CD14-positive monocyte (primary cell): ENCODE results near the gene SLC27A4. TPM values are rescaled to one million over a fixed set of nuclear protein-coding genes. Genes with fewer than 3 reads are reported as not detected.

Experiments
- DNase-seq, 3 donors: peaks; one replicate each; pipeline ENCODE4 v3.0.0-alpha.2; 2011 to 2022
- H2AFZ ChIP-seq: 2 replicates; pipeline ENCODE4 v1.6.0; 2012; ENCODE audit warnings: mild to moderate bottlenecking, low read depth, low read length, inconsistent platforms; ENCODE audit not compliant: insufficient read depth, poor library complexity, severe bottlenecking
- H3K27ac ChIP-seq, 2 donors: 1 replicate in 1 of 2; 2 replicates in 1 of 2; pipeline ENCODE4 v1.5.1; 2012 to 2013; ENCODE audit warnings: low read length in 2 of 2, control low read depth in 1 of 2, inconsistent platforms in 1 of 2, low read depth in 1 of 2, mild to moderate bottlenecking in 1 of 2
- H3K27me3 ChIP-seq, 2 donors: one replicate each; pipeline versions ENCODE4 v1.6.0 to v1.6.1; 2011 to 2013; ENCODE audit warnings: low read length in 2 of 2; ENCODE audit not compliant: control insufficient read depth in 2 of 2, insufficient read depth in 2 of 2
- H3K36me3 ChIP-seq, 2 donors: replicated peaks in 1 of 2; 1 replicate in 1 of 2; 2 replicates in 1 of 2; pipeline versions ENCODE4 v1.5.1 to v1.6.1; 2012 to 2013; ENCODE audit warnings: low read length in 2 of 2, control low read depth in 1 of 2, inconsistent platforms in 1 of 2, mild to moderate bottlenecking in 1 of 2; ENCODE audit not compliant: insufficient read depth in 2 of 2, control insufficient read depth in 1 of 2
- H3K4me1 ChIP-seq, 2 donors: 1 replicate in 1 of 2; 2 replicates in 1 of 2; pipeline versions ENCODE4 v1.5.1 to v1.6.1; 2012 to 2013; ENCODE audit warnings: low read length in 2 of 2, control low read depth in 1 of 2, inconsistent platforms in 1 of 2, mild to moderate bottlenecking in 1 of 2, moderate library complexity in 1 of 2; ENCODE audit not compliant: insufficient read depth in 2 of 2, control insufficient read depth in 1 of 2
- H3K4me2 ChIP-seq: replicated peaks from 2 replicates; pipeline ENCODE3; 2012; ENCODE audit warnings: low read length, moderate library complexity, mild to moderate bottlenecking; ENCODE audit not compliant: poor library complexity, severe bottlenecking; ENCODE audit errors: extremely low read depth
- H3K4me3 ChIP-seq, 3 experiments: fragments of 200-600 bp in 1 of 3; sonication (generic) in 1 of 3; replicated peaks in 1 of 3; 1 replicate in 2 of 3; 2 replicates in 1 of 3; pipeline ENCODE4 v1.5.1; 2011 to 2013; ENCODE audit warnings: low read length in 3 of 3, mild to moderate bottlenecking in 3 of 3, control low read depth in 2 of 3, low read depth in 2 of 3, inconsistent platforms in 1 of 3, moderate library complexity in 1 of 3
- H3K79me2 ChIP-seq: 2 replicates; pipeline ENCODE4 v1.6.0; 2012; ENCODE audit warnings: mild to moderate bottlenecking, control low read depth, inconsistent platforms, low read length, moderate library complexity; ENCODE audit not compliant: insufficient read depth
- H3K9ac ChIP-seq: 2 replicates; pipeline ENCODE4 v1.6.0; 2017; ENCODE audit warnings: low read length, mild to moderate bottlenecking; ENCODE audit not compliant: insufficient read depth, poor library complexity, severe bottlenecking
- H3K9me3 ChIP-seq, 2 donors: replicated peaks in 1 of 2; 1 replicate in 1 of 2; 2 replicates in 1 of 2; pipeline versions ENCODE4 v1.5.1 to v1.6.1; 2012 to 2013; ENCODE audit warnings: low read length in 2 of 2, control low read depth in 1 of 2; ENCODE audit not compliant: control insufficient read depth in 1 of 2, insufficient read depth in 1 of 2
- H4K20me1 ChIP-seq: 2 replicates; pipeline ENCODE4 v1.6.0; 2012; ENCODE audit warnings: mild to moderate bottlenecking, low read length, control low read depth, moderate library complexity; ENCODE audit not compliant: insufficient read depth
- H3K27ac Mint-ChIP-seq, 7 donors: one replicate each; pipeline ENCODE4 v1.8.0; 2020; ENCODE audit warnings: mild to moderate bottlenecking in 7 of 7, mixed read lengths in 7 of 7, moderate library complexity in 6 of 7, inconsistent platforms in 2 of 7
- H3K27me3 Mint-ChIP-seq, 3 donors: one replicate each; pipeline ENCODE4 v1.8.0; 2021 to 2022; ENCODE audit warnings: low read depth in 3 of 3, mild to moderate bottlenecking in 3 of 3, mixed read lengths in 3 of 3, moderate library complexity in 3 of 3, inconsistent platforms in 1 of 3
- H3K36me3 Mint-ChIP-seq, 2 donors: one replicate each; pipeline ENCODE4 v1.8.0; 2020; ENCODE audit warnings: mixed read lengths in 2 of 2, inconsistent platforms in 1 of 2, mild to moderate bottlenecking in 1 of 2
- H3K4me1 Mint-ChIP-seq: one replicate; pipeline ENCODE4 v1.8.0; 2020; ENCODE audit warnings: mild to moderate bottlenecking, mixed read lengths
- H3K4me3 Mint-ChIP-seq, 2 donors: one replicate each; pipeline ENCODE4 v1.8.0; 2020; ENCODE audit warnings: mild to moderate bottlenecking in 2 of 2, mixed read lengths in 2 of 2, moderate library complexity in 1 of 2
- H3K9me3 Mint-ChIP-seq, 7 donors: one replicate each; pipeline ENCODE4 v1.8.0; 2020 to 2022; ENCODE audit warnings: mixed read lengths in 7 of 7, mild to moderate bottlenecking in 6 of 7, moderate library complexity in 6 of 7, inconsistent platforms in 2 of 7
- WGBS: methylation state at CpG from one replicate; pipeline ENCODE4 v1.1.5; 2013; ENCODE audit warnings: missing lambda C conversion rate; ENCODE audit not compliant: insufficient coverage; 5-methylcytosine and 5-hydroxymethylcytosine counted together
- intact Hi-C, 2 donors: fragments of 100-400 bp; cut with micrococcal nuclease; formaldehyde crosslinking; loops; one replicate each; pipeline versions ENCODE4 v1.15.0 to v1.15.1; 2023
- polyA minus RNA-seq: library from RNA; depleted of rRNA, polyadenylated mRNA; stranded (reverse); fragments of >200 nt; gene quantifications from 2 replicates; pipeline ENCODE4 v1.2.3, GENCODE V29; 2012
- polyA plus RNA-seq, 3 donors: library from polyadenylated mRNA; depleted of rRNA in 1 of 3; unstranded in 2 of 3; stranded (reverse) in 1 of 3; fragments of 300-500 nt in 2 of 3; fragments of >200 nt in 1 of 3; fragmentation: Illumina TruSeq in 2 of 3; gene quantifications; 1 replicate in 2 of 3; 2 replicates in 1 of 3; pipeline ENCODE4 v1.2.3, GENCODE V29; 2012 to 2021
- total RNA-seq, 12 experiments: library from RNA in 1 of 12; stranded (reverse) in 1 of 12; fragments of 120-200 nt in 1 of 12; gene quantifications; one replicate each; pipeline ENCODE4 v1.2.4 and lab custom pipeline; 2013 to 2026; ENCODE audit warnings: mixed read lengths in 6 of 12, inconsistent platforms in 1 of 12
- TF ChIP-seq, protein P1 (sequence below): fragments of 200-600 bp; IDR thresholded peaks from one replicate; pipeline ENCODE4 v1.8.0; 2022; ENCODE audit warnings: antibody characterized with exemption, mild to moderate bottlenecking

The SLC27A4 gene
- total RNA-seq (2013) = 9.9 TPM
- 1 to 10 TPM; 6.8 to 8.9 (median 6.8) TPM for polyA plus RNA-seq
- polyA minus RNA-seq = 10.1 and 17.0 TPM in 2 replicates
- total RNA-seq (lab: John Stamatoyannopoulos, UW) = 1.5 to 8.7 (median 5.9) reads per million in 11 experiments

GRCh38 chr9:128339761-128340690, at the start of gene SLC27A4:
Gene SLC27A4, plus strand, starts transcription at chr9:128340527. Its CDS starts 2,606 bp downstream, at chr9:128343133.
- Histone ChIP-seq H3K9ac (peak within 1 kb of the TSS; percentile 69), H3K4me3 (peak within 1 kb of the TSS; percentile 65 to 90 (median 81)), H3K27me3 (no peaks in the 10 kb centered on the region), H2AFZ (peak within 1 kb of the TSS; percentile 94), H3K9me3 (no peaks in the 10 kb centered on the region), H3K4me1 (peaks cover 12 to 15% of the 10 kb centered on the region in 2 donors), H3K4me2 (peak within 1 kb of the TSS; percentile 95), H3K36me3 (peaks cover 3 to 25% of the 10 kb centered on the region in 2 donors), H3K79me2 (no peaks in the 10 kb centered on the region), H3K27ac (peak within 1 kb of the TSS; percentile 16 to 59), H4K20me1 (no peaks in the 10 kb centered on the region)
- H3K27me3 Mint-ChIP-seq = peaks cover 0 to 3% (median 0%) of the 10 kb centered on the region in 3 donors
- TF ChIP-seq, protein P1, sequence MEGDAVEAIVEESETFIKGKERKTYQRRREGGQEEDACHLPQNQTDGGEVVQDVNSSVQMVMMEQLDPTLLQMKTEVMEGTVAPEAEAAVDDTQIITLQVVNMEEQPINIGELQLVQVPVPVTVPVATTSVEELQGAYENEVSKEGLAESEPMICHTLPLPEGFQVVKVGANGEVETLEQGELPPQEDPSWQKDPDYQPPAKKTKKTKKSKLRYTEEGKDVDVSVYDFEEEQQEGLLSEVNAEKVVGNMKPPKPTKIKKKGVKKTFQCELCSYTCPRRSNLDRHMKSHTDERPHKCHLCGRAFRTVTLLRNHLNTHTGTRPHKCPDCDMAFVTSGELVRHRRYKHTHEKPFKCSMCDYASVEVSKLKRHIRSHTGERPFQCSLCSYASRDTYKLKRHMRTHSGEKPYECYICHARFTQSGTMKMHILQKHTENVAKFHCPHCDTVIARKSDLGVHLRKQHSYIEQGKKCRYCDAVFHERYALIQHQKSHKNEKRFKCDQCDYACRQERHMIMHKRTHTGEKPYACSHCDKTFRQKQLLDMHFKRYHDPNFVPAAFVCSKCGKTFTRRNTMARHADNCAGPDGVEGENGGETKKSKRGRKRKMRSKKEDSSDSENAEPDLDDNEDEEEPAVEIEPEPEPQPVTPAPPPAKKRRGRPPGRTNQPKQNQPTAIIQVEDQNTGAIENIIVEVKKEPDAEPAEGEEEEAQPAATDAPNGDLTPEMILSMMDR = no peak
- H3K4me3 Mint-ChIP-seq = peak within 1 kb of the TSS; percentile 84 to 95
- intact Hi-C loops = loop anchor here in 1 of 2 donors (2.0 kb wide), 1 partner anchor 17 kb away; the partner anchor contains the start of genes COQ4 and TRUB2
- no peaks in the 10 kb centered on the region for H3K9me3 Mint-ChIP-seq
- H3K27ac Mint-ChIP-seq = peak within 1 kb of the TSS in 6 of 7 donors; percentile 19 to 87 (median 81)
- H3K4me1 Mint-ChIP-seq = peaks cover 13% of the 10 kb centered on the region
- H3K36me3 Mint-ChIP-seq = peaks cover 21 to 27% of the 10 kb centered on the region in 2 donors
- 8% methylated on average over 64 of the region's 75 CpGs for WGBS
- peak; percentile 32 to 68 (median 49) for DNase-seq

GRCh38 chr9:128292009-128292408, 48.3 kb upstream of the SLC27A4 start:
- Mint-ChIP-seq H3K9me3 (no peaks in the 10 kb centered on the region), H3K4me1 (no peaks in the 10 kb centered on the region), H3K27ac (no peak overlapping the region), H3K36me3 (peaks cover 7 to 20% of the 10 kb centered on the region in 2 donors), H3K4me3 (no peak overlapping the region), H3K27me3 (no peaks in the 10 kb centered on the region)
- TF ChIP-seq, protein P1 = no peak
- H3K4me1 ChIP-seq = no peaks in the 10 kb centered on the region
- no peak overlapping the region for H3K4me3 ChIP-seq
- WGBS = no CpG with 5 or more reads among the region's 3 CpGs
- no peaks in the 10 kb centered on the region for H3K79me2 ChIP-seq
- no peak overlapping the region for H2AFZ ChIP-seq
- no peak overlapping the region for H3K27ac ChIP-seq
- no peak for DNase-seq
- no peaks in the 10 kb centered on the region for H4K20me1 ChIP-seq
- intact Hi-C loops = loop anchor here in 1 of 2 donors (10.0 kb wide), 1 partner anchor 123 kb away; no protein-coding TSS in a partner anchor
- no peaks in the 10 kb centered on the region for H3K36me3 ChIP-seq
- H3K4me2 ChIP-seq = no peak overlapping the region
- no peak overlapping the region for H3K9ac ChIP-seq
- no peaks in the 10 kb centered on the region for H3K9me3 ChIP-seq
- H3K27me3 ChIP-seq = no peaks in the 10 kb centered on the region
